D721Med (cell line): ENCODE measurements around the gene CDH11.

Experiments
- DNase-seq: peaks from one replicate; pipeline ENCODE4 v3.0.0; 2011; ENCODE audit warnings: low spot score; ENCODE audit not compliant: insufficient read length
- FAIRE-seq: peaks from 2 replicates; lab custom pipeline; 2011; peaks lifted over from hg19 to GRCh38; lab: Jason Lieb, UNC
- TF ChIP-seq, protein P1 (sequence below): IDR thresholded peaks from 2 replicates; pipeline ENCODE4 v1.5.1; 2012; ENCODE audit warnings: mild to moderate bottlenecking, control low read depth; ENCODE audit not compliant: insufficient read depth; ENCODE audit errors: missing control alignments

Gene CDH11

DNA sequence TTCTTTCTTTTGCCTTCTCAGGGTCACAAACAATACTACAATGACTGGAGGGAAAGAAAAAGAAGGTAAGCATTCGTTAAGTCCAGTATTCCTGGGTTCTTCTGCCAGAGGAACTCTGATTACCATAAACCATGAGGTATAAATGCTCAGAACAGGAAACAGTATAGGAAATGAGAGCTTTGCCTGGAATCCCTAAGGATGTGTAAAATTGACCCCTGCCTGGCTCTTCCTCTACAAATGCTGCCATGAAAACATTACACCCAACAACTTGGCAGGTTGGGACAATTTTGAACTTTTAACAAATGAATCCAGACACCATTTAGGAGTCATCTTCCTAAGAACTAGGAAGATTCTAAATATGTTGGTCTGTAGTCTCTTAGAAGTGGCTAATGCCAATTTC lies 173.8 kb downstream of the CDH11 start:
- DNase-seq (no peak), FAIRE-seq (no peak)
- TF ChIP-seq, protein P1, sequence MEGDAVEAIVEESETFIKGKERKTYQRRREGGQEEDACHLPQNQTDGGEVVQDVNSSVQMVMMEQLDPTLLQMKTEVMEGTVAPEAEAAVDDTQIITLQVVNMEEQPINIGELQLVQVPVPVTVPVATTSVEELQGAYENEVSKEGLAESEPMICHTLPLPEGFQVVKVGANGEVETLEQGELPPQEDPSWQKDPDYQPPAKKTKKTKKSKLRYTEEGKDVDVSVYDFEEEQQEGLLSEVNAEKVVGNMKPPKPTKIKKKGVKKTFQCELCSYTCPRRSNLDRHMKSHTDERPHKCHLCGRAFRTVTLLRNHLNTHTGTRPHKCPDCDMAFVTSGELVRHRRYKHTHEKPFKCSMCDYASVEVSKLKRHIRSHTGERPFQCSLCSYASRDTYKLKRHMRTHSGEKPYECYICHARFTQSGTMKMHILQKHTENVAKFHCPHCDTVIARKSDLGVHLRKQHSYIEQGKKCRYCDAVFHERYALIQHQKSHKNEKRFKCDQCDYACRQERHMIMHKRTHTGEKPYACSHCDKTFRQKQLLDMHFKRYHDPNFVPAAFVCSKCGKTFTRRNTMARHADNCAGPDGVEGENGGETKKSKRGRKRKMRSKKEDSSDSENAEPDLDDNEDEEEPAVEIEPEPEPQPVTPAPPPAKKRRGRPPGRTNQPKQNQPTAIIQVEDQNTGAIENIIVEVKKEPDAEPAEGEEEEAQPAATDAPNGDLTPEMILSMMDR: no peak

DNA sequence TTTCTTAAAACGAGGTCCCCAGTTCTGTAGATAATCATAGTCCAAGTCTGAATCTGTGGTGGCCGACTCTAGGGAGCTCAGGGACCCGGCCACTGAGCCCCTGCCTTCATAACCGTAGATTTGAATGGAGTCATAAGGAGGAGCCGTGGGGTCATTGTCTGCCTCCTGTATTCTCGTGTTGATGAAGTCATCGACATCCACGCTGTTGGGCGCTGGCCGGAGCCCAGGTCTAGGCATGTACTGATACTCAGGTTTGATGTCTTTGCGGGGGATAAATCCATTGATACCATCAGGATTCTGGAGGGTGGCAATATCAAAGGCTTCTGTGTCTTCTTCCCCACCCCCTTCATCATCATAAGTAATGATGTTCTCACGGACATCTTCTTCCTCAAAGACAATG lies 174.2 kb downstream of the CDH11 start:
- FAIRE-seq (no peak), DNase-seq (no peak)
- TF ChIP-seq, protein P1: no peak

DNA sequence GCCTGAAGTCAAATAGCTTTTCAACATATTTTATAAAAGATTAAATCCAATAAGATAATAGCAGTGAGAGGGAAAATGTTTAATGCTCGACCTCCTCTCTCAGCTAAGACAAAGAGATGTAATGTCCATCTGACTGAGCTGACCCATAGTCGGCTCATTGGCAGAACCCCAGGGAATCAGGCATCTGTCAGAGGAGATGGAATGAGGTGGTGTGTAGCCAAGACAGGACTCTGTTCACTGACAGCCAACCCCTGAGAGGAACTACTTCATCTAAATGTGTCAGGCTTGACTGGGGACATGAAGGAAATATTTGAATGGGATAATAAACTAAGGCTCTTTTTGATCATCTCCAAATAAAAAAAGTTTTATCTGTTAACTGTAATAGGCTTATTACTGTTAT lies 188.0 kb downstream of the CDH11 start:
- TF ChIP-seq, protein P1: no peak
- no peak for DNase-seq
- no peak for FAIRE-seq

DNA sequence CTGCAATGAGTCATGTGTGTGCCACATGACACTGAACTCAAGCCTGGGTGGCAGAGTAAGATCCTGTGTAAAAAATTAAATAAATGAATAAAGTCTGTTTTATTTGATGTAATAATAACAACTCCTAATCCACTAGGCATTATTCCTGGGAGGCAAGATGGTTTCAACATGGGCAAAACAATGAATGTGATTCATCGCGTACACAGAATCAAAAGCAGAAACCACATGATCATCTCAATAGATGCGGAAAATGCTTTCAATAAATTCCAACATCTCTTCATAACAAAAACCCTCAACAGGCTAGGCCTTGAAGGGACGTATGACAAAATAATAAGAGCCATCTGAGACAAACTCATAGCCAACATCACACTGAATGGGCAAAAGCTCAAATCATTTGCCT lies 195.4 kb downstream of the CDH11 start:
- FAIRE-seq (no peak), DNase-seq (no peak)
- TF ChIP-seq, protein P1: no peak

DNA sequence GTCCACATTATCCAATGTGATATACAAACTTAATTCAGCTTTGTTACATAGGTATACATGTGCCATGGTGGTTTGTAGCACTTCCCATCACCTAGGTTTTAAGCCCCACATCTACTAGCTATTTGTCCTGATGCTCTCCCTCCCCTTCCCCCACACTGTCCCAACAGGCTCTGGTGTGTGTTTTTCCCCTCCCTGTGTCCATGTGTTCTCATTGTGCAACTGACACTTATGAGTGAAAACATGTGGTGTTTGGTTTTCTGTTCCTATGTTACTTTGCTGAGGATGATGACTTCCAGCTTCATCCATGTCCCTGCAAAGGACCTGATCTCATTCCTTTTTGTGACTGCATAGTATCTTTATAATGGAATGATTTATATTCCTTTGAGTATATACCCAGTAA lies 196.7 kb downstream of the CDH11 start:
- TF ChIP-seq, protein P1: no peak
- no peak for FAIRE-seq
- no peak for DNase-seq

DNA sequence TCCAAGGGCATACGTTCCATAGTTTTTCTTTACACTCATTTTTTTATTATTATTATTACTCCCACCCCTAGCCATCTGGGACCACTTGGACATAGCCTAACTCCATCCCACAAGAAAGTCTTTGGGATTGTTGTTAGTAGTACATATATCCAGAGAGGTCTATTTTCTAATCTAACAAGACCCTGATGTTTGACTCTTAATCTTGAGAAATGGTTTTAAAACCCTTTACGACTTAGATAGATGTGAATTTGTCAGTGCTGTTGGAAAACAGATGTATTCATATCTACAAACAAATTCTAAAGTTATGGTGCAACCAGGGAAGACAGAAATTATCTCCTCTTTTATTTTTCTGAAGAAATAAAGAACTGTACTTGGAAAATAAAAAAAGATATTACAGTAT lies 197.8 kb downstream of the CDH11 start:
- DNase-seq (no peak), FAIRE-seq (no peak)
- TF ChIP-seq, protein P1: no peak

DNA sequence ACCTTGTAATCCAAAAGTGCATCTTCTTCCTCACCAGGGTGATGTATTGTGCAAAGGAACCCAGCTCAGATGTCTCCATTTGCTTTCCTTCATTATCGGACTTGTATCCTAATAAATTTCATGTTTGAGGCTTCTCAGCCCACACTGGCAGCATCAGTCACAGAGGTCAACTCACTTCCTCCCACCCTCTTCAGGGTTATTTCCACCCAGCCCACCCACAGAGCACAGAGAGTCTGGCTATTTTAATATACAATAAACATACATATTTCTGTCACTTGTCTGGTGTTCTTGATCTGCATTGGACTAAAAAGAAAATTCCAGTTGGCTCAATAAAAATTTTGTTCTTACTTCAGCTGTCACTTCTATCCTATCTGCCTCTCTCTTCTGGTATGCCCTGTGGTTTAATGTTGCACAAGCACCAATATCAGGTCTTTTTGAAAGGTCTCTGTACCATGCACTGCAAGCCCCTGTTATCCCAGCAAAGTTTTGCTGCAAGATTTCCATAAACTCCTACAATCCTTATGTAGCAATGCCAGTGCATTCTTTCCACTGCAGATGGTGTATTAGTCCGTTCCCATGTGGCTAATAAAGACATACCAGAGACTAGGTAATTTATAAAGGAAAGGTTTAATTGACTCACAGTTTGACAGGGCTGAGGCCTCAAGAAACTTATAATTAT lies 201.8 kb downstream of the CDH11 start:
- DNase-seq (no peak), FAIRE-seq (no peak)
- TF ChIP-seq, protein P1: no peak
